K562 (cell line): ENCODE data around the gene ATP6V1A. TPM values are rescaled to one million over a fixed set of nuclear protein-coding genes. Genes with fewer than 3 reads are reported as not detected.

Source experiments
- ATAC-seq: fragments of 200-7000 bp; cut with Tn5 transposase; 3 replicates; pipeline ENCODE4 v1.9.1; 2020; ENCODE audit warnings: moderate library complexity
- BruUV-seq: library from RNA; stranded (reverse); fragments of 400-500 nt; replicated peaks from 2 replicates; lab custom pipeline; 2021; lab: Mats Ljungman, UMichigan
- CTCF ChIA-PET: fragments of 300-600 bp; formaldehyde crosslinking; extraction: SDS; loops from one replicate; lab custom pipeline; 2021; ENCODE audit warnings: low intra/inter-chr PET ratio; lab: Yijun Ruan, JAX
- POLR2A ChIA-PET: fragments of 300-600, 350-650 bp; sonication (Branson Sonifier 250); formaldehyde crosslinking; extraction: SDS; loops from one replicate; lab custom pipeline; 2021; ENCODE audit warnings: antibody characterized with exemption, inconsistent platforms; lab: Yijun Ruan, JAX
- DNase-seq, 4 experiments: peaks; one replicate each; pipeline versions ENCODE4 v3.0.0 to v3.0.0-alpha.2; 2011 to 2018; ENCODE audit warnings: low spot score in 3 of 4, mixed read lengths in 3 of 4; ENCODE audit errors: extremely low read depth in 1 of 4
- FAIRE-seq: peaks from 2 replicates; lab custom pipeline; 2011; peaks lifted over from hg19 to GRCh38; lab: Jason Lieb, UNC
- H2AFZ ChIP-seq: 2 replicates; pipeline ENCODE4 v1.6.0; 2011; ENCODE audit warnings: low read depth, low read length, control low read depth, inconsistent platforms
- H3K27ac ChIP-seq: fragments of 200-600 bp; 3 replicates; pipeline ENCODE4 v1.8.0; 2011; ENCODE audit warnings: low read depth, mild to moderate bottlenecking, control low read depth, inconsistent platforms, low read length, moderate library complexity, mixed read lengths; ENCODE audit errors: extremely low read depth
- H3K27me3 ChIP-seq, 2 experiments: fragments of 300-600 bp in 1 of 2; 2 replicates in 1 of 2; 3 replicates in 1 of 2; pipeline versions ENCODE4 v1.6.0 to v1.8.0; 2011; ENCODE audit warnings: inconsistent platforms in 2 of 2, low read length in 2 of 2, mild to moderate bottlenecking in 1 of 2, mixed read lengths in 1 of 2, moderate library complexity in 1 of 2; ENCODE audit not compliant: control insufficient read depth in 2 of 2, insufficient read depth in 2 of 2
- H3K36me3 ChIP-seq: fragments of 300-600 bp; 3 replicates; pipeline ENCODE4 v1.8.0; 2011; ENCODE audit warnings: mild to moderate bottlenecking, low read length, inconsistent platforms; ENCODE audit not compliant: control insufficient read depth, insufficient read depth
- H3K4me1 ChIP-seq, 2 experiments: fragments of 200-600 bp in 1 of 2; replicated peaks in 1 of 2; 2 replicates in 1 of 2; 3 replicates in 1 of 2; pipeline versions ENCODE4 v1.5.1 to v1.8.0; 2011; ENCODE audit warnings: inconsistent platforms in 2 of 2, low read length in 2 of 2, mild to moderate bottlenecking in 1 of 2, mixed read lengths in 1 of 2, moderate library complexity in 1 of 2; ENCODE audit not compliant: control insufficient read depth in 2 of 2, insufficient read depth in 2 of 2
- H3K4me2 ChIP-seq: 2 replicates; pipeline ENCODE4 v1.6.1; 2011; ENCODE audit warnings: low read length, control low read depth, inconsistent platforms, mixed read lengths; ENCODE audit not compliant: insufficient read depth
- H3K4me3 ChIP-seq: fragments of 200-600 bp; sonication (generic), shearing (Covaris generic); 2 replicates; pipeline ENCODE4 v1.5.1; 2016; ENCODE audit warnings: control low read depth, inconsistent platforms
- H3K79me2 ChIP-seq: fragments of 200-600 bp; 3 replicates; pipeline ENCODE4 v1.8.0; 2011; ENCODE audit warnings: low read length, inconsistent platforms; ENCODE audit not compliant: control insufficient read depth, insufficient read depth
- H3K9ac ChIP-seq, 2 experiments: 2 replicates each; pipeline versions ENCODE4 v1.6.0 to v1.6.1; 2011; ENCODE audit warnings: low read depth in 2 of 2, low read length in 2 of 2, control low read depth in 1 of 2, inconsistent platforms in 1 of 2, mild to moderate bottlenecking in 1 of 2, mixed read lengths in 1 of 2; ENCODE audit not compliant: insufficient read depth in 1 of 2
- H3K9me1 ChIP-seq: one replicate; pipeline ENCODE4 v1.6.0; 2011; ENCODE audit warnings: inconsistent platforms, mild to moderate bottlenecking, low read length, moderate library complexity; ENCODE audit not compliant: control insufficient read depth, insufficient read depth
- H3K9me3 ChIP-seq: replicated peaks from 2 replicates; pipeline ENCODE4 v1.5.1; 2011; ENCODE audit warnings: low read depth, low read length, inconsistent platforms; ENCODE audit not compliant: control insufficient read depth, insufficient read depth
- H4K20me1 ChIP-seq: replicated peaks from 2 replicates; pipeline ENCODE4 v1.6.1; 2011; ENCODE audit warnings: low read length, inconsistent platforms, mixed read lengths; ENCODE audit not compliant: control insufficient read depth, insufficient read depth
- CBX2 ChIP-seq: fragments of 200-600 bp; sonication (generic); IDR thresholded peaks from one replicate; pipeline ENCODE4 v1.6.1; 2012; ENCODE audit warnings: mild to moderate bottlenecking, low read length, inconsistent platforms; ENCODE audit not compliant: insufficient read depth, poor library complexity, severe bottlenecking
- CREM ChIP-seq: IDR thresholded peaks from 2 replicates; pipeline ENCODE4 v1.6.1; 2014; ENCODE audit warnings: antibody characterized with exemption, low read depth
- POLR2G ChIP-seq: fragments of 200-400 bp; formaldehyde crosslinking; IDR thresholded peaks from 2 replicates; pipeline ENCODE4 v1.6.1; 2017; ENCODE audit warnings: low read depth, mild to moderate bottlenecking, antibody characterized with exemption, low read length, moderate library complexity
- TFAP4 ChIP-seq: sonication (generic); formaldehyde crosslinking; IDR thresholded peaks from 2 replicates; pipeline ENCODE4 v1.8.0; 2022; ENCODE audit warnings: missing genetic modification reagents, mild to moderate bottlenecking, moderate library complexity, borderline replicate concordance
- ZNF217 ChIP-seq: sonication (generic); formaldehyde crosslinking; IDR thresholded peaks from 2 replicates; pipeline ENCODE4 v1.8.0; 2022; ENCODE audit warnings: mild to moderate bottlenecking, missing genetic modification reagents
- in situ Hi-C: fragments of 300-500 bp; cut with MboI; formaldehyde crosslinking; loops from 4 replicates; pipeline ENCODE4 v1.15.0; 2018; ENCODE audit warnings: inconsistent platforms, mixed read lengths
- intact Hi-C: fragments of 100-400 bp; cut with micrococcal nuclease; formaldehyde crosslinking; loops from 2 replicates; pipeline ENCODE4 v1.14.2; 2022
- polyA plus RNA-seq, 8 experiments: library from polyadenylated mRNA; depleted of rRNA in 4 of 8; stranded (reverse) in 5 of 8; unstranded in 3 of 8; fragments of >200 nt; fragmentation: Nextera tagmentation in 2 of 8; fragmentation: Illumina TruSeq in 1 of 8; extraction: Ambion mirVana in 2 of 8; extraction: Trizol in 1 of 8; gene quantifications; 2 replicates each; pipeline versions ENCODE4 v1.2.1 to v1.2.3, GENCODE V29; 2011 to 2014; ENCODE audit warnings: inconsistent platforms in 1 of 8, missing spikeins in 1 of 8
- total RNA-seq, 7 experiments: library from RNA; depleted of rRNA in 6 of 7; stranded (reverse); fragments of >200 nt in 6 of 7; fragmentation: Illumina TruSeq in 2 of 7; extraction: Trizol in 2 of 7; gene quantifications; 2 replicates each; pipeline versions ENCODE4 v1.2.1 to v1.2.3, GENCODE V29; 2011 to 2021; ENCODE audit warnings: low replicate concordance in 1 of 7

The ATP6V1A gene
- total and polyA plus RNA-seq, 9 of the 15 experiments (the other 6 are each of a cell fraction or from before 2014, with no cell fraction given): 23.6 to 57.1 (median 39.9) TPM

DNA sequence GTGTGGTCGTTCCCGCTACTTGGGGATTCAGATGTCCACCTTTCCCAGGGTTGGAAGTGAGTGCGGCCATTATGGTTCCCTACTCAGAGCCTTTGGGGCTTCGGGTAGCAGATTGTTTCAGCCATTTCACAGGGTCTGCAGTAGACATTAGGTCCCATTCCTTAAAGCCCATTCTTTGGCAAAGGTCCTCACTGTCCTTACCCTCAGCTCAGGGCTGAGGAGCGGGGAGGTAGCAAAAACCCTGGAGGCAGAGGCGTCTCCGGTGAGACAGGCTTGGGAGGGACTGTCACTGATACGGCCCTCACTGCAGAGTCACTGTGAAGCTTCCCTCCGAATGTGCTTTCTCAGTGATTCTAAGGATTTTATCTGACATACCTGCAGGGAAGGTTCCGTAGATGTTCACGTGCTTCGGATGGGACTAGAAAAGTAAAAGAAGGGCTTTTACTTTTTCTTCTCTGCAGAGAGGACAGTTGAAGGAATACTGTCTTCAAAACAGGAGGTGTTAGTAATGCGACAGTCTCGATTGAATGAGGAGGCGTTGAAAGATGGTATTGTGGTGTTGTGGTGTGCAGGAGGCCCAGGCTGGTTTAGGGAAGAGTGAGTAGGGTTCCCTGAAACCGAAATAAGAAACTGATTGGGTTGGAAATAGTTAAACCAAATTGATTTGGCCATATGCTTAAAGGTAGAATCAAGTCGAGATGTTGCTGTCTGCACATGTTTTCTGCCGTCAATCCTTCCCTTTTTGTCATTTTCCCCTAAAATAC is 630 bp downstream of the ATP6V1A start (continued):
- TF ChIP-seq CBX2: no peak
- TF ChIP-seq ZNF217: no peak
- TF ChIP-seq, all 486 proteins: peak for 21

GRCh38 chr3:113751141-113751540 is 4.3 kb downstream of the ATP6V1A start:
- ATAC-seq (no peak), FAIRE-seq (no peak), DNase-seq (no peak)
- no peak overlapping the region for H3K27ac ChIP-seq
- no TSS peak for BruUV-seq
- H2AFZ ChIP-seq: no peak overlapping the region
- TF ChIP-seq TFAP4 (CRISPR knock-in tag): no peak
- no peak for TF ChIP-seq CREM
- no peak for TF ChIP-seq POLR2G
- no peak overlapping the region for H3K9ac ChIP-seq
- no peaks in the 10 kb centered on the region for H4K20me1 ChIP-seq
- H3K4me1 ChIP-seq: peaks cover 0 to 2% of the 10 kb centered on the region in 2 experiments; a peak in 2 of 5 replicates
- H3K9me1 ChIP-seq: no peaks in the 10 kb centered on the region
- H3K27me3 ChIP-seq: no peaks in the 10 kb centered on the region
- H3K4me3 ChIP-seq: no peak overlapping the region
- H3K9me3 ChIP-seq: no peaks in the 10 kb centered on the region; the same call in 1 of the 2 replicates
- ChIA-PET CTCF (no interaction called here), POLR2A (no interaction called here)
- intact Hi-C loops: no loop called here
- H3K36me3 ChIP-seq: no peaks in the 10 kb centered on the region
- peaks cover 80% of the 10 kb centered on the region for H3K79me2 ChIP-seq
- no peak overlapping the region for H3K4me2 ChIP-seq
- in situ Hi-C loops: no loop called here
